ENCODE measurements around the gene PUS7. TPM values are rescaled to one million over a fixed set of nuclear protein-coding genes. Genes with fewer than 3 reads are reported as not detected.
"Not testable (repeated sequence)": the region's sequence is repeated elsewhere in the genome, so short reads cannot be mapped to it uniquely, and the experiment has no call there.

PUS7 gene
- total RNA-seq, 2 experiments from 2014 or later, result 42.1 to 42.6 TPM

DNA sequence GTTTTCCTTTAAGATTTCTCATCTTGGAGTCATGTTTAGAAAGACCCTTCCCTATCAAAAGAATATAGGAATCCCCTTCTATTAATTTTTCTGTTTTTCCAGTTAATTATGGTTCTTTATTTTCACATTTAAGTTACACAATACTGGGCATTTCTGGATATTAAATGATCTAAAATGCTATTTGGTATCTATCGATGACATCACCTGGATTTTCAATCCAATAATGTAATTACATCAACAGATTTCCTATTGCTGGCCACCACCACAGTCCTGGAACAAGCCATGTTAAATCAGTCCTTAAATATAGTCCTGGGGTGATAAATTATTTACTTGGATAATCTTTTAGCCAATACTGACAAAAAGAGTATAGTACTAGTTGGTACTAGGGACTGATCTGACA, 48.0 kb downstream of the PUS7 start:
- no peaks in the 10 kb centered on the region for H3K4me1 Mint-ChIP-seq

DNA sequence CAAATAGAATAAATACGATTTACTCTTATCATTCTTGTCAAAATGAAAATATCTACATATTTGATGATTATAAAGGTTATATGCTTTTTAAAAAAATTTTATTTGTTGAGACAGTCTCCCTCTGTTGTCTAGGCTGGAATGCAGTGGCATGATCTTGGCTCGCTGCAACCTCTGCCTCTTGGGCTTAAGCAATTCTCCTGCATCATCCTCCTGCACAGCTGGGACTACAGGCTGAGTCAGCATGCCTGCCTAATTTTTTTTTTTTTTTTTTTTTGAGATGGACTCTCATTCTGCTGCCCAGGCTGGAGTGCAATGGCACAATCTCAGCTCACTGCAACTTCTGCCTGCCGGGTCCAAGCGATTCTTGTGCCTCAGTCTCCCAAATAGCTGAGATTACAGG, 48.9 kb downstream of the PUS7 start:
- Mint-ChIP-seq H3K4me1 (no peaks in the 10 kb centered on the region), H3K36me3 (peaks cover 33% of the 10 kb centered on the region), H3K27ac (no peak overlapping the region), H3K4me3 (no peak overlapping the region), H3K27me3 (no peaks in the 10 kb centered on the region), H3K9me3 (no peaks in the 10 kb centered on the region)
- no peak for DNase-seq

More for the DNA sequence above, 48.0 kb downstream of the PUS7 start:
- Mint-ChIP-seq H3K36me3 (peaks cover 39% of the 10 kb centered on the region), H3K4me3 (no peak overlapping the region), H3K9me3 (no peaks in the 10 kb centered on the region), H3K27ac (no peak overlapping the region), H3K27me3 (no peaks in the 10 kb centered on the region)
- DNase-seq, result no peak

DNA sequence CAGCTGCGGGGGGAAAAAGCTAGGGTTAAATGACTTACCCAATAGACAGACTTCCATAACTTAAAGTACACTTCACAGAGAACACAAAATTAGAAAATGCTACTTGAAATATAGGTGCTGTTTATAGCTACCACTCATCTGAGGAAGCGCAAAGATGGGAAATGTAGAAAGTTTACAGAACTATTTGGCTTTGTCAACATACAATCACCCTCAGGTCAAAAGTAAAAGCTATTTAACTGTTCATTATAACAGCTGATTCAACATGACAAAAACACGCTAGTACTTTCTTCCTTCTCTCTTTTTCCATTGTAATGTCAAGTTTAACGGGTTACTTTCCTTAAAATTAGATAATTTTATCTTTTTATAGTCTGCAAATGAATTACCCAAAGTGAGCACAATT, 51.2 kb downstream of the PUS7 start:
- Mint-ChIP-seq H3K27ac (no peak overlapping the region), H3K36me3 (peaks cover 26% of the 10 kb centered on the region), H3K4me1 (no peaks in the 10 kb centered on the region), H3K27me3 (no peaks in the 10 kb centered on the region), H3K9me3 (no peaks in the 10 kb centered on the region), H3K4me3 (no peak overlapping the region)
- no peak for DNase-seq

DNA sequence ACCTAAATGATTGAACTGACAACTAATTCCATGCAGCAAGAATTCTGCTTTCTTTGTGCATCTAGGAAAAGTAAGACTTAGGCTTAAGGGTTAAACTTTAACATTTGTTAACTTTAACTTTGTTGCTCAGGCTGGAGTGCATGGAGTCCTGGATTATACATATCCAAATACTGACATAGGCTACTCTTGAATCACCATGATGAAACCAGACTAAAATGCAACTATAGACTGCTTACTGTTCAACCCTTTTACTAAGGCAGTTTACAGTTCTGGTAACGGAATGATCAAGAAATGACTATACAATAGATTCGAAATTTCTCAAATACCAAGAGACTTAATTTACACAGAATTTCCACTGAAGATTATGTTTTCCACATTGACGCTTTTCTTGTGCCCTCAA, 52.0 kb downstream of the PUS7 start:
- no peaks in the 10 kb centered on the region for H3K9me3 Mint-ChIP-seq
- no peak overlapping the region for H3K4me3 Mint-ChIP-seq
- H3K27me3 Mint-ChIP-seq, result no peaks in the 10 kb centered on the region
- no peak for DNase-seq
- peaks cover 21% of the 10 kb centered on the region for H3K36me3 Mint-ChIP-seq
- H3K27ac Mint-ChIP-seq, result no peak overlapping the region
- H3K4me1 Mint-ChIP-seq, result no peaks in the 10 kb centered on the region

DNA sequence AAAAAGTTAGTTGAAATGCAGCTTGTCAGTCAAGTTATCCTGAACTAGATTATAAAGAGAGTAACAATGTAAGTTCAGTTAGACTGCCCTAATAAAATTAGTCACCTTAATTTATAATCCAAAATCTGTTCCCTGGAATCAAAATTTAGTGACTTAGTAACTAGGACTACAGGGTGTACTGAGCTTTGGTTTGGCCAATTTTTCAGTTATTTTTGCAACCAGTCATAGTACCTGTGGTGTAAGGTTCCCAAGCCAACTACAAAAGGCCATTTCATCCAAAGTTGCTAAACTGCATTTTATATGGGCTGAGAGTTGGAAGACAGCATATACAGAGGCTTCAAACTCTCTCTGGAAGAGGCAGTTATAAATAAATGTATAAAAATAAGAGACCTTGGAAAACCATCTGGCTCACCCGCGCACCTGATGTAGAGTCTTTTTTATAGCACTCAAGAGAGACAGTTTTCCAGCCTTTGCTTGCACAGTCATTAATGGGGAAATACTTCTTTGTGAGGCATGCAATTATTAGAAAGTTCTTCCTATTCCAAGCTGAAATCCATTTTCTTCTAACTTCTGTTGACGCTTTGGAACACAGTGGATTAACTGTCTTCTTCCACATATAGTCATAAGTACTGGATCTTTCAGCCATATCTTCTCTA, 59.2 kb downstream of the PUS7 start:
- no peak for DNase-seq
- Mint-ChIP-seq H3K27me3 (no peaks in the 10 kb centered on the region), H3K36me3 (peaks cover 21% of the 10 kb centered on the region), H3K27ac (no peak overlapping the region), H3K9me3 (no peaks in the 10 kb centered on the region), H3K4me1 (no peaks in the 10 kb centered on the region), H3K4me3 (no peak overlapping the region)

DNA sequence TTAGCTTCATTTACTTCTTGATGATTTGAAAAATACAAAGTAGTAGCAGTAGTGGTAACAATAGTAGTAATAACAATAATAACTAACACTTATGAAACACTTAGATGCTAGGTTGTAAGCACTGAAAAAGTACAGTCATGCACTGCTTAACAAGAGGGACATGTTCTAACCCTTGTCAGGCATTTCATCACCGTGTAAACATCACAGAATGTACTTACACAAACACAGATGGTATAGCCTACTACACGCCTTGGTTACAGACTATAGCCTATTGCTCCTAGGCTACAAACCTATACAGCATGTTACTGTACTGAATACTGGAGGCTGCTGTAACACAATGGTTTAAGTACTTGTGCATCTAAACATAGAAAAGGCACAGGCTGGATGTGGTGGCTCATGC, 60.6 kb downstream of the PUS7 start:
- no peak for DNase-seq
- Mint-ChIP-seq H3K4me1 (no peaks in the 10 kb centered on the region), H3K27ac (no peak overlapping the region), H3K27me3 (no peaks in the 10 kb centered on the region), H3K4me3 (no peak overlapping the region), H3K9me3 (no peaks in the 10 kb centered on the region), H3K36me3 (peaks cover 19% of the 10 kb centered on the region)

DNA sequence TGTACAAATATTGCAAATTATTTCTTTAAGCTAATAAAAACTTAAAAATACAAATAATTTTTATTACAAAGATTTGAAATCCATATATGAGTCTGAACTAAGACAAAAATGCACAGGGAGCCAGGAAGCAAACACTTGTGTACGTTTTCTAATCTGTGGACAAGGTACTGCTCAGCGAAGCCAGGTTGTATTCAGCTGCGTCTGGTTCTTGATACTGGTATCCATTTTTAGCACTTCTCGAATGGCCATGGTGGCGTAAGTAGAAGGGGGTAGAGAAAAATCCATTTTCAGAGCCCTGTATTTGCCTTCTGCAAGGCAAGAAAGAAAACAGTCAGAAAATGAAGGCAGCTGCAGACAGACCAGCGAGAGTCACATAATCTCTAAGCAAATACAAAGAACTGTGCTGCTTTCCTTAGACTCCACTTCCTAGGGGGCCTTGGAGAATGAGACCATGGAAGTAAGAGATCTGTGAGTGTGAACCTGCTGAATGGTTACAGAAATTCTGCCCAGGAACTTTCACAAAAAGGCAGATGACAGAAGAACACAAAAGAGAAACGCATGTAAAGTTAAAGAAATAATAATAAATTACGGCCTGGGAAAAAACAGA, 64.3 kb downstream of the PUS7 start:
- Mint-ChIP-seq H3K4me3 (no peak overlapping the region), H3K4me1 (no peaks in the 10 kb centered on the region), H3K36me3 (peaks cover 24% of the 10 kb centered on the region), H3K9me3 (no peaks in the 10 kb centered on the region), H3K27ac (no peak overlapping the region), H3K27me3 (no peaks in the 10 kb centered on the region)
- no peak for DNase-seq

DNA sequence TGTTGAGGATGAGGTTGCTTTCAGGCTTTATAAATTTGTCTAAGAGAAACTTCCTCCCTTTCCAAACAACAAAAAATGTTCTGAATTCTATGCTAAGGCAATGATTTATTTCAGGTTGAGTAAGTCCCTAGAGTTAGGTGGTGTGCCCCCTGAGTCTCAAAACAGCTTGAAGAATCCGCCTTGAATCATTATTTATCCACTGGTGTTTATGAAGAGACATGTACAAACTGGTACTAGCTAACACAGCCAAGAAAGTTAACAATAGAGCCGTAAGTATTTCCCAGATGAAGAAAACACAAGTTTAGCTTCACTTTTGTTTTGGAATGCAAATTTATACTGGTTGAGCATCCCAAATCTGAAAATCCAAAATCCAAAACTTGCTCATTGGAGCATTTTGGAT, 67.2 kb downstream of the PUS7 start:
- no peak overlapping the region for H3K27ac Mint-ChIP-seq
- H3K4me3 Mint-ChIP-seq, result no peak overlapping the region
- no peak for DNase-seq
- no peaks in the 10 kb centered on the region for H3K27me3 Mint-ChIP-seq
- H3K36me3 Mint-ChIP-seq, result peaks cover 14% of the 10 kb centered on the region
- no peaks in the 10 kb centered on the region for H3K4me1 Mint-ChIP-seq
- no peaks in the 10 kb centered on the region for H3K9me3 Mint-ChIP-seq

DNA sequence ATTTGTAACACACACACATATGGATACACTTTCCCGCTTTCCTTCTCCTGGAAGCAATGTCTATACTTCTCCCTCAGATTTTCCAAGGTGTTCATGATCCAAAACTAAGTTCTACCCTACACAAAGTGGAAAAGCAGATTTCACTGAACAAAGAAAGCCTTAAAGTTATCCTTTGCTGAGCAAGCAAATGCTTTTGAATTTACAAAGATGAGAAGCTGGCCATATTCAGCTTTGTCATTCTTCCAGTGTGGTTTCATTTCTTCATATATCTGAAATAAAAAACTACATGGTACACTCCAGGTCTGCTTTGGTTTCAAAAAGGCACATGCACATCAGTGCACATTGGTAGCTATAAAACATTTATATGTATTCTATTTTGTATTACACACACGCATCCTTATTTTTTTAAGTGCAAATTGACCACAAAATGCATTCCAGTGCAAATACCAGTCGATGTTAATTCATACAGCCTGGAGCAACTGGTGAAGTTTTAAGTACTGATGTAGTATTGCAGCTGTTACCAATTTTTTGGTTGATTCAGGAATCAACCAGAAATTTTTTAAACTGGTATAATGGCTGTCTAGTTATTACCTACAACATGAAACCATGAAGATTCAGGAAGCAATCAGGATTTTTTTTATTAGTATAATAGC, 67.8 kb downstream of the PUS7 start:
- no peaks in the 10 kb centered on the region for H3K9me3 Mint-ChIP-seq
- H3K4me1 Mint-ChIP-seq, result no peaks in the 10 kb centered on the region
- no peak for DNase-seq
- H3K27ac Mint-ChIP-seq, result no peak overlapping the region
- peaks cover 14% of the 10 kb centered on the region for H3K36me3 Mint-ChIP-seq
- no peaks in the 10 kb centered on the region for H3K27me3 Mint-ChIP-seq
- H3K4me3 Mint-ChIP-seq, result no peak overlapping the region

DNA sequence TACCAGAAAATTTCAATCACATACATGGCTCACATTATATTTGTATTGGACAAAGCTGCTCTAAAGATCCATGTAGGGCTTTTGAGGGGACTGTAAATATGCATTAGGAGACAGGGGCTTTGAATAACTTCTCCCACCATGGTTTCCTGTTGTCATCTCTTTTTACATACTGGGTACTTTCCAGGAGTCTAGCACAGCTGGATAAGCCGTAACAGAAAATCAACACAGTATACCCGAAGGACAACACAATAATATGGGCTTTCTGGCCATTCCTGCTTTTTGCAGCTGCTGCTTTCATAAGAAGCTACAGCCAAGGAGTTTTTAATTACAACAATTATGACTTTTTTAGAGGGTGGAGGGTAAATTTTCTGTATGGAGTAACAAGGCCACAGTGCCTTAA, 70.0 kb downstream of the PUS7 start:
- Mint-ChIP-seq H3K27me3 (no peaks in the 10 kb centered on the region), H3K4me1 (peaks cover 4% of the 10 kb centered on the region), H3K36me3 (peaks cover 8% of the 10 kb centered on the region), H3K27ac (no peak overlapping the region), H3K9me3 (no peaks in the 10 kb centered on the region), H3K4me3 (no peak overlapping the region)
- no peak for DNase-seq

DNA sequence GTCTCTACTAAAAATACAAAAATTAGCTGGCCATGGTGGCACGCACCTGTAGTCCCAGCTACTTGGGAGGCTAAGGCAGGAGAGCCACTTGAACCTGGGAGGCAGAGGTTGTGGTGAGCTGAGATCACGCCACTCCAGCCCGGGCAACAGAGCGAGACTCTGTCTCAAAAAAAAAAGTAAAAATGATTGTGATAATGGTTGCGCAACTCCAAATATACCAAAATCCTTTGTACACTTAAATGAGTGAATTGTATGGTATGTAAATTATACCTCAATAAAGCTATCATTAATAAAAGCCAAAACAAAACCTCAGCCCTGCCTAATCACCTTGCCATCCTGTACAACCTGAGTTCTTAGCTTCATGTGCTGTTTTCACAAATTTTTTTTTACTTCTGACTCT, 71.2 kb downstream of the PUS7 start:
- H3K27me3 Mint-ChIP-seq, H3K4me1 Mint-ChIP-seq, H3K36me3 Mint-ChIP-seq, H3K9me3 Mint-ChIP-seq, H3K27ac Mint-ChIP-seq, H3K4me3 Mint-ChIP-seq, DNase-seq: not testable (repeated sequence)

DNA sequence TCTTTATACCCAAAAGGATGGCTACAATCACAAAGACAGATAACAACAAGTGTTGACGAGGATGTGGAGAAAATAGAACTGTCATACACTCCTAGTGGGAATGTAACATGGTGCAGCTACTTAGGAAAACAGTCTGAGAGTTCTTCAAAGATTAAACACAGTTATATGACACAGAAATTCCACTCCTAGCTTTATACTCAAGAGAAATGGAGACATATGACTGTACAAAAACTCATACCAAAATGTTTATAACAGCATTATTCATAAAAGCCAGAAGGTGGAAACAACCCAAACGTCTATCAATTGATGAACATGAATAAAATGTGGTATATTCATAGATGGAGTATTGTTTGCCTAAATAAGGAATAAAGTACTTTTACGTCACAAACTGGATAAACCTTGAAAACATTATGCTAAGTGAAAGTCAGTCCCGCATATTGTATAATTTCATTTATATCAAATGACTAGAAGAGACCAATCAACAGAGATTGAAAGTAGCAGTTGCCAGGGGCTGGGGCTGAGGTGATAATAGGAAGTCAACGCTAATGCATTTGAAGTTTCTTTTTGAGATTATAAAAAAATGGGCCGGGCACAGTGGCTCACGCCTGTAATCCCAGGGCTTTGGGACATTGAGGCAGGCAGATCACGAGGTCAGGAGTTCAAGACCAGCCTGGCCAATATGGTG, 71.8 kb downstream of the PUS7 start:
- Mint-ChIP-seq H3K27ac (no peak overlapping the region), H3K4me3 (no peak overlapping the region), H3K9me3 (no peaks in the 10 kb centered on the region), H3K27me3 (no peaks in the 10 kb centered on the region), H3K4me1 (peaks cover 4% of the 10 kb centered on the region), H3K36me3 (peaks cover 4% of the 10 kb centered on the region)
- DNase-seq, result no peak

DNA sequence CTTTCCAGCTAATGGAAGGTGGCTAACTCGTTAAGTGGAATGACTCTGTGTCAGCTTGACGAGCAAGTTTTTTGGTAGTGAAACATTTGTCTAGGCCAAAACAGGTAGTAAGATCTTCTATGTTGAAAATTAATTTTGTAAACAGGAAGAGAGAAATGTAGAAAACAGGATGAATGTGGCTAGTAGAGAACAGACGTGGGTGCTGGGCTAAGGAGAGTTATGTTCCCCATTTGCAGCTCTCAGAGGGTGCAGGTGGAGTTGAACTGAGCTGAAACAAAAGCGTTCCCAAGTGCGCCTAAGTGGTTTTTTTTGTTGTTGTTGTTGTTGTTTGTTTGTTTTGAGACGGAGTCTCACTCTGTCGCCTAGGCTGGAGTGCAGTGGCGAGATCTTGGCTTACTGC, 73.9 kb downstream of the PUS7 start:
- Mint-ChIP-seq H3K4me3 (no peak overlapping the region), H3K36me3 (no peaks in the 10 kb centered on the region), H3K4me1 (peaks cover 9% of the 10 kb centered on the region), H3K9me3 (no peaks in the 10 kb centered on the region), H3K27me3 (no peaks in the 10 kb centered on the region), H3K27ac (no peak overlapping the region)
- DNase-seq, result no peak

DNA sequence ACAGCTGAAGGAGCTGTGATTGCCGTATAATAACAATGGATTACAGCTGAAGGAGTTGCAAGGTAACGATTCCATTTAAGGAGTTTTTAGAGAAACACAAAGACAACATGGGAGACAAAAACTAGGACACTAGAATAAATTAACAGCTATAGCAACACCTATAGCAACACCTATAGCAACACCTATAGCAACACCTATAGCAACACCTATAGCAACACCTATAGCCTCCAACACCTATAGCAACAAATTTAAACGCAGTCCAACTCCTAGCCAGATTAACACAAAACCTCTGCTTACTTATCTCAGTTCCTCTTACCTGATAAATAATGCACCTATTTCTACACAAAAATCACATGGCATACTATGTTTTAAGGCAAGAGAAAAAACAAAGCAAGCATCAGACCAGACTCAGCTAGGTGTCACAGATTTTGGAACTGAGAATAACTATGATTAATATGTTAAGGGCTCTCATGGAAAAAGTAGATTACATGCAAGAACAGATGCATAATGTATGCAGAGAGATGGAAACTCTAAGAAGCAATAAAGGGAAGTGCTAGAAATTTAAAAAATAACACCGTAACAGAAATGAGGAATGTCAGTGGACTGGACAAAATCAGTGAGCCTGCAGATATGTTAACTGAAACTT, 77.6 kb downstream of the PUS7 start:
- H3K4me1 Mint-ChIP-seq, result peaks cover 9% of the 10 kb centered on the region
- no peaks in the 10 kb centered on the region for H3K36me3 Mint-ChIP-seq
- no peaks in the 10 kb centered on the region for H3K27me3 Mint-ChIP-seq
- H3K9me3 Mint-ChIP-seq, result no peaks in the 10 kb centered on the region
- no peak for DNase-seq
- H3K4me3 Mint-ChIP-seq, result no peak overlapping the region
- no peak overlapping the region for H3K27ac Mint-ChIP-seq

DNA sequence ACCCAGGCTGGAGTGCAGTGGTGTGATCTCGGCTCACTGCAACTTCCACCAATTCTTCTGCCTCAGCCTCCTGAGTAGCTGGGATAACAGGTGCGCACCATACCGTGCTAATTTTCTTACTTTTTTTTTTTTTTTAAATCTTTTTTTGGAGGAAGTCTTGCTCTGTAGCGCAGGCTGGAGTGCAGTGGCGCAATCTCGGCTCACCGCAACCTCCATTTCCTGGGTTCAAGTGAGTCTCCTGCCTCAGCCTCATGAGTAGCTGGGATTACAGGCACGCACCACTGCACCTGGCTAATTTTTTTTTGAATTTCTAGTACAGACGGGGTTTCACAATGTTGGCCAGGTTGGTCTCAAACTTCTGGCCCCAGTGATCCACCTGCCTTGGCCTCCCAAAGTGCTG, 79.9 kb downstream of the PUS7 start:
- not testable (repeated sequence) for H3K4me1 Mint-ChIP-seq, H3K36me3 Mint-ChIP-seq, DNase-seq, H3K9me3 Mint-ChIP-seq, H3K27me3 Mint-ChIP-seq, H3K4me3 Mint-ChIP-seq, H3K27ac Mint-ChIP-seq
